LNCaP clone FGC (cell line): ENCODE measurements around the gene MBOAT2.

Source experiments
- DNase-seq: peaks from one replicate; pipeline ENCODE4 v3.0.0-alpha.2; 2011; ENCODE audit warnings: low read depth
- H3K4me3 ChIP-seq: 2 replicates; pipeline ENCODE4 v1.5.1; 2011; ENCODE audit warnings: mild to moderate bottlenecking, low read depth, low read length, control low read depth
- CTCF ChIP-seq: IDR thresholded peaks from 2 replicates; pipeline ENCODE4 v1.5.1; 2012; ENCODE audit warnings: mild to moderate bottlenecking; ENCODE audit not compliant: control insufficient read depth, insufficient read depth; ENCODE audit errors: extremely low read depth

Gene MBOAT2

GRCh38 chr2:8962890-8963289, 40.6 kb downstream of the MBOAT2 start:
- no peak overlapping the region for H3K4me3 ChIP-seq
- no peak for DNase-seq
- no peak for TF ChIP-seq CTCF

GRCh38 chr2:8957628-8958027, 45.9 kb downstream of the MBOAT2 start:
- H3K4me3 ChIP-seq = no peak overlapping the region
- no peak for DNase-seq
- no peak for TF ChIP-seq CTCF

- no peak for DNase-seq
- H3K4me3 ChIP-seq = no peak overlapping the region
- TF ChIP-seq CTCF = no peak
Measured at GRCh38 chr2:8956774-8957173, 46.7 kb downstream of the MBOAT2 start.

GRCh38 chr2:8954990-8955389, 48.5 kb downstream of the MBOAT2 start:
- DNase-seq = no peak
- no peak overlapping the region for H3K4me3 ChIP-seq
- no peak for TF ChIP-seq CTCF

- H3K4me3 ChIP-seq = no peak overlapping the region
- TF ChIP-seq CTCF = no peak
- no peak for DNase-seq
Measured at GRCh38 chr2:8953525-8953924, 50.0 kb downstream of the MBOAT2 start.

- no peak for TF ChIP-seq CTCF
- no peak for DNase-seq
- H3K4me3 ChIP-seq = no peak overlapping the region
Measured at GRCh38 chr2:8939486-8940114, 63.9 kb downstream of the MBOAT2 start.

GRCh38 chr2:8938384-8938783, 65.1 kb downstream of the MBOAT2 start:
- no peak for DNase-seq
- H3K4me3 ChIP-seq = no peak overlapping the region
- TF ChIP-seq CTCF = no peak
